ENCODE measurements around the gene PNMA8A. TPM values are rescaled to one million over a fixed set of nuclear protein-coding genes. Genes with fewer than 3 reads are reported as not detected.

PNMA8A gene
- polyA plus RNA-seq, 1 donor from 2014 or later, result 234 TPM

DNA sequence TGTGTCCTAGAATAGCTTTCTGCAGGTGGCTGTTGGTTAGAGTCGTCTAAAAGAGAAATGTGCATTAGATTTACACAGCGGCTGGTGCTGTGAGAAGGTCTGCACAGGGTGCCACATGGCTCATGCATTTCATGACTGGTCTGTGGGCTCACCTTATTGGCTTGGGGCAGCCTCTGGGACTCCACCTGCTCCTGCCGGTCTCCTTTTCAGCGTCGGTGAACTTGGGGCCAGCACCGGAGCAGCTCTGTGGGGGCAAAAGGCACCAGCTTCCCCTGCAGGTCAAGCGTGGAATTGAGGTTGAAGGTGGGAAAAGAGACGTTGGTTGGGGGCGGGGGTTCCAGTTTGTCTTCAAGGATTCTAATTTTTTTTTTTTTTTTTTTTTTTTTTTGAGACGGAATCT, 39.5 kb downstream of the PNMA8A start:
- H3K4me2 ChIP-seq (ENCODE audit: low read length), result no peak overlapping the region
- no peaks in the 10 kb centered on the region for H3K9me3 ChIP-seq (ENCODE audit: low read length)
- no peak overlapping the region for H3K4me3 ChIP-seq (ENCODE audit: low read length)
- H3F3A ChIP-seq (ENCODE audit: insufficient read depth, low read length, poor library complexity, severe bottlenecking), result no peaks in the 10 kb centered on the region
- no peak overlapping the region for H3K9ac ChIP-seq (ENCODE audit: low read length)
- peaks cover 23% of the 10 kb centered on the region for H3K79me2 ChIP-seq (replicated peaks; ENCODE audit: insufficient read depth, low read length)
- H3K36me3 ChIP-seq (ENCODE audit: insufficient read depth, low read length), result no peaks in the 10 kb centered on the region
- no peaks in the 10 kb centered on the region for H3K27me3 ChIP-seq (ENCODE audit: insufficient read depth, low read depth, low read length)
- no peak for TF ChIP-seq MXI1 (conservative IDR thresholded peaks at IDR 0.05; ENCODE audit: poor library complexity, severe bottlenecking)
- TF ChIP-seq, protein P1, sequence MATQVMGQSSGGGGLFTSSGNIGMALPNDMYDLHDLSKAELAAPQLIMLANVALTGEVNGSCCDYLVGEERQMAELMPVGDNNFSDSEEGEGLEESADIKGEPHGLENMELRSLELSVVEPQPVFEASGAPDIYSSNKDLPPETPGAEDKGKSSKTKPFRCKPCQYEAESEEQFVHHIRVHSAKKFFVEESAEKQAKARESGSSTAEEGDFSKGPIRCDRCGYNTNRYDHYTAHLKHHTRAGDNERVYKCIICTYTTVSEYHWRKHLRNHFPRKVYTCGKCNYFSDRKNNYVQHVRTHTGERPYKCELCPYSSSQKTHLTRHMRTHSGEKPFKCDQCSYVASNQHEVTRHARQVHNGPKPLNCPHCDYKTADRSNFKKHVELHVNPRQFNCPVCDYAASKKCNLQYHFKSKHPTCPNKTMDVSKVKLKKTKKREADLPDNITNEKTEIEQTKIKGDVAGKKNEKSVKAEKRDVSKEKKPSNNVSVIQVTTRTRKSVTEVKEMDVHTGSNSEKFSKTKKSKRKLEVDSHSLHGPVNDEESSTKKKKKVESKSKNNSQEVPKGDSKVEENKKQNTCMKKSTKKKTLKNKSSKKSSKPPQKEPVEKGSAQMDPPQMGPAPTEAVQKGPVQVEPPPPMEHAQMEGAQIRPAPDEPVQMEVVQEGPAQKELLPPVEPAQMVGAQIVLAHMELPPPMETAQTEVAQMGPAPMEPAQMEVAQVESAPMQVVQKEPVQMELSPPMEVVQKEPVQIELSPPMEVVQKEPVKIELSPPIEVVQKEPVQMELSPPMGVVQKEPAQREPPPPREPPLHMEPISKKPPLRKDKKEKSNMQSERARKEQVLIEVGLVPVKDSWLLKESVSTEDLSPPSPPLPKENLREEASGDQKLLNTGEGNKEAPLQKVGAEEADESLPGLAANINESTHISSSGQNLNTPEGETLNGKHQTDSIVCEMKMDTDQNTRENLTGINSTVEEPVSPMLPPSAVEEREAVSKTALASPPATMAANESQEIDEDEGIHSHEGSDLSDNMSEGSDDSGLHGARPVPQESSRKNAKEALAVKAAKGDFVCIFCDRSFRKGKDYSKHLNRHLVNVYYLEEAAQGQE (IDR thresholded peaks at IDR 0.05; ENCODE audit: borderline replicate concordance), result no peak
- no peak for TF ChIP-seq CTCF (IDR thresholded peaks at IDR 0.05; ENCODE audit: poor library complexity, severe bottlenecking)
- TF ChIP-seq EZH2 (IDR thresholded peaks at IDR 0.05; ENCODE audit: borderline replicate concordance, insufficient read depth, low read length, poor library complexity, severe bottlenecking), result no peak
- TF ChIP-seq TAF1 (IDR thresholded peaks at IDR 0.05; ENCODE audit: low read depth), result no peak
- no peak for TF ChIP-seq POLR2AphosphoS5 (IDR thresholded peaks at IDR 0.05)
- TF ChIP-seq EP300 (conservative IDR thresholded peaks at IDR 0.05; ENCODE audit: poor library complexity, severe bottlenecking), result no peak
- TF ChIP-seq RAD21 (conservative IDR thresholded peaks at IDR 0.05), result no peak
- no peak for TF ChIP-seq SMC3 (conservative IDR thresholded peaks at IDR 0.05; ENCODE audit: poor library complexity)
- no peak overlapping the region for H2AFZ ChIP-seq (ENCODE audit: low read depth, low read length)
- no peaks in the 10 kb centered on the region for H4K20me1 ChIP-seq (ENCODE audit: insufficient read depth)
- H3K27ac ChIP-seq (ENCODE audit: low read length), result no peak overlapping the region
- no peaks in the 10 kb centered on the region for H3K9me2 ChIP-seq (ENCODE audit: insufficient read depth, low read length)

DNA sequence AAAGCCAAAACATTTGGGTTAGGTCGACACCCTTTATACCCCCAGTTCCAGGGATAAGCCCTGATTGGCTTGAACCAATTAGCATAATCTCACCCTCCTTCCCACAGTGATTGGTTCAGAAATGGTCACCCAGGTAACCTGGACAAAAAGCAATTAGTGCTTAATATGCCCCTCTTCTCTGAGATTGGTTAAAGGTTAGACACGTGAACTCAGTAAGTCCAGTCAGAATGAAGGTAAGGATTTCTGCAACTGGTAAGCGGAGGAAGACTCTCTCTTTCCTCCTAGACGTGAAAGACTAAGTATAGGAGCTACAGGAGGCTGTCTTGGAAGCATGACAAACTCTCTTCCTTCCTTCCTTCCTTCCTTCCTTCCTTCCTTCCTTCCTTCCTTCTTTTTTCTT, 41.4 kb downstream of the PNMA8A start:
- no peak overlapping the region for H3K4me3 ChIP-seq (ENCODE audit: low read length)
- H3K4me2 ChIP-seq (ENCODE audit: low read length), result no peak overlapping the region
- peaks cover 25% of the 10 kb centered on the region for H3K79me2 ChIP-seq (replicated peaks; ENCODE audit: insufficient read depth, low read length)
- no peak overlapping the region for H3K9ac ChIP-seq (ENCODE audit: low read length)
- no peaks in the 10 kb centered on the region for H4K20me1 ChIP-seq (ENCODE audit: insufficient read depth)
- H3F3A ChIP-seq (ENCODE audit: insufficient read depth, low read length, poor library complexity, severe bottlenecking), result no peaks in the 10 kb centered on the region
- H3K36me3 ChIP-seq (ENCODE audit: insufficient read depth, low read length), result no peaks in the 10 kb centered on the region
- no peak overlapping the region for H3K27ac ChIP-seq (ENCODE audit: low read length)
- H2AFZ ChIP-seq (ENCODE audit: low read depth, low read length), result no peak overlapping the region
- no peaks in the 10 kb centered on the region for H3K9me2 ChIP-seq (ENCODE audit: insufficient read depth, low read length)
- TF ChIP-seq EP300 (conservative IDR thresholded peaks at IDR 0.05; ENCODE audit: poor library complexity, severe bottlenecking) (no peak), EZH2 (IDR thresholded peaks at IDR 0.05; ENCODE audit: borderline replicate concordance, insufficient read depth, low read length, poor library complexity, severe bottlenecking) (no peak), SMC3 (conservative IDR thresholded peaks at IDR 0.05; ENCODE audit: poor library complexity) (no peak), RAD21 (conservative IDR thresholded peaks at IDR 0.05) (no peak), MXI1 (conservative IDR thresholded peaks at IDR 0.05; ENCODE audit: poor library complexity, severe bottlenecking) (no peak), CTCF (IDR thresholded peaks at IDR 0.05; ENCODE audit: poor library complexity, severe bottlenecking) (no peak), POLR2AphosphoS5 (IDR thresholded peaks at IDR 0.05) (no peak), TAF1 (IDR thresholded peaks at IDR 0.05; ENCODE audit: low read depth) (no peak)
- TF ChIP-seq, protein P1 (IDR thresholded peaks at IDR 0.05; ENCODE audit: borderline replicate concordance), result no peak
- no peaks in the 10 kb centered on the region for H3K27me3 ChIP-seq (ENCODE audit: insufficient read depth, low read depth, low read length)
- no peaks in the 10 kb centered on the region for H3K9me3 ChIP-seq (ENCODE audit: low read length)

Measured in neural cell (in vitro differentiated cells).